HG03342 (cell line): ENCODE results near the gene CDHR2.
"Not testable (repeated sequence)": the region's sequence is repeated elsewhere in the genome, so short reads cannot be mapped to it uniquely, and the experiment has no call there.

Source experiments
- ATAC-seq: cut with Tn5 transposase; IDR thresholded peaks from one replicate; pipeline ENCODE4 v1.9.1; 2021; ENCODE audit warnings: mild to moderate bottlenecking, moderate library complexity; ENCODE audit not compliant: unreplicated experiment

The CDHR2 gene

DNA sequence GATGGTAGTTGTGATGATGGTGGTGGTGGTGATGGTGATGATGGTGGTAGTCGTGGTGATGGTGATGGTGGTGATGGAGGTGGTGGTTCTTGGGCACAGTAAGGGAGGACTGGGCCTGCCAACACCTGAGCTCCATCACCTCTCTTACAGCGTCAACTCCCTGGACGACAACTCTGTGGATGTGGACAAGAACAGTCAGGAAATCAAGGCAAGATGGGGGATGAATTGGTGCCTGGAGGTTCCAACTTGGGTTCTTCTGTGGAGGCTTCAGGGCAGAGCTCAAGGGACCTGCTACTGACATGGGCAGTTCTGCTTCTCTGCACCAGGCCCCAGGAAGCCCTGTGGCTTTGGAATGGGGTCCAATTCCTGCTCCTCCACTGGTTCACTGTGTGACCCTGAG lies 43.4 kb downstream of the CDHR2 start:
- ATAC-seq = no peak

DNA sequence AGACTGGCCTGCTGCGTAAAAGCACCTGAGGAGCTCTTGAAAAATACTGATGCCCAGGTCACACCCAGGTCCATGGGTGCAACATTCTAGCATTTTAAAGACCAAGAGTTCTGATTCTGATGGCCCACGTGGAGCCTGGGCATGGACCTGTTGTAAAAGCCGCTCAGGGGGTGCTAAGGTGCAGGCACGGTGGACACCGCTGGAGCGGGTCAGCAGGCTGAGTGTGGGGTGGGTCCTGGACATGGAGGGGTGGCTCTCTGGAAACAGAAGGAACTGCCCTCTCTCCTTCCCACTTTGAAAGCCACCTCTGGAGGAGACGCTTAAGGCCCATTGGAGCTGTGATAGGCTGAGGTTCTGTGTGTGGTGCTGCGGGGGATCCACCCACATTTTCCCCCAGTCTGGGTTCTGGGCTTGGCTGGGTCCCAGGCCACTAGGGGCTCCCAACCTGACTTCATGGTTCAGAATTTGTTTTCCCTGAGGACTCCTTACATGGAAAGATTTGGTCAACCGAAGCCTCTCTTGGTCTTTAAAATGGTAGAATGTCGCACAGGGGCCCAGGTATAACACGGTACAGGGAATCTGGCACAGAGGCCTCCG lies 44.2 kb downstream of the CDHR2 start:
- ATAC-seq = no peak

- no peak for ATAC-seq
These were observed 45.4 kb downstream of the CDHR2 start for GRCh38 chr5:176594554-176594953.

- ATAC-seq = no peak
These were observed 46.3 kb downstream of the CDHR2 start for GRCh38 chr5:176595386-176595943.

GRCh38 chr5:176596069-176596644 lies 47.0 kb downstream of the CDHR2 start:
- ATAC-seq = no peak

DNA sequence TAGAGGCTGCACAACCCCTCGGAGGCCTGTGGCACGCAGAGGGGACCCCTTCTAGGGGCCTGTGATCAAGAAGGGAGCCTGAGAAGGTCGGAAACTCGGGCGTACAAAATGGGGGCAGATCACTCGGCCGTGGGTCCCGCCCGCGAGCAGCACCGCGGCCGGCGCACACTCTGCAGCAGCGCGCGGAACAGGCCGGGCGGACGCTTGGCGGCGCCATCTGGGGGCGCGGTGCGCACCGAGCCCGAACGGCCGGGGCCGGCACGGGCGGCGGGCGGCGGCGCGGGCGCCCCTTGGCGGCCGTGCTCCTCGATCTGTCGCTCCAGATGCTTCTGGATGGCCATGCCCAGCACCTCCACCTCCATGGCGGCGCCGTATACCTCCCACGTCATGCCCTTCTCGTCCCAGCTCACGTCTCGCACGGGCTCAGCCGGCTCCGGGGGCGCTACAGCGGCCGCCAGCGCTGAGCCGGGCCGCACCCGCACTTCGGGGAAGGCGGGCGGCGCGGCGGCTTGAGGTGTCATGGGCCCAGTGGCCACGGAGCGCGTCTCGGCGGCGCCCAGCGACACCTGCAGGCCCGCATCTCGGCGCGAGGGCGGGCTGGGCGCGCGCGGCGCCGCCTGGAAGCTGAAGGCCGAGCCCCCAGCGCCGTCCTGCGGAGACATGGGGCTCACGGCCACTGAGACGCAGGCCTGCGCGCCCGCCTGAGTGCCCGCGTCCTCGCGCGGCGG lies 47.7 kb downstream of the CDHR2 start:
- ATAC-seq = peak; percentile 64

GRCh38 chr5:176597417-176598389 lies 48.6 kb downstream of the CDHR2 start:
- ATAC-seq = no peak

GRCh38 chr5:176599749-176600430 lies 50.7 kb downstream of the CDHR2 start:
- not testable (repeated sequence) for ATAC-seq

DNA sequence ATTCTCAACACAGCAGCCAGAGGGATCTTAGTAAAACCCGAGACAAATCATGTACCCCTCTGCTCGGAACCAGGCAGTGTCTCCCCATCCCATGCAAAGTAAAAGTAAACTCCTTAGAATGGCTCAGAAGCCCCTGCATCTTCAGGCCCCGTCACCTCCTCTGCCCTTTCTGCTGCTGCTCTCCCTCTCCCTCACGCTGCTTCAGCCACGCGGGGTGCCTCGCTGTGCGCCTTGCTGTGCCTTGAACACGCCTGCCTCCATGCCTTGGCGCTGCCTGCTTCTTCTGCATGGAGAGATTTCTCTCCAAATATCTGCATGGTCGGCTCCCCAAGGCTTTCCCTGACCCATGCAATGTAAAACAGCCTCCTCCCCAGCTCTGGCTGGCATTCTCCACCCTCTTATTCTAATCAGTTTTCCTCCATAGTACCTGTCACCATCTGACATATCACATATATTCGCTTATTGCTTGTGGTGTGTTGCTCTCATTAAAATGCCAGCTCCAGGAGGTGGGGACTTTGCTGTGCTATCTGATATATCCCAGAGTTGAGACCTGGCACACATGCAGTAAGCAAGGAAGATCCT lies 52.9 kb downstream of the CDHR2 start:
- no peak for ATAC-seq

- no peak for ATAC-seq
These were observed 53.9 kb downstream of the CDHR2 start for GRCh38 chr5:176603091-176603490.

DNA sequence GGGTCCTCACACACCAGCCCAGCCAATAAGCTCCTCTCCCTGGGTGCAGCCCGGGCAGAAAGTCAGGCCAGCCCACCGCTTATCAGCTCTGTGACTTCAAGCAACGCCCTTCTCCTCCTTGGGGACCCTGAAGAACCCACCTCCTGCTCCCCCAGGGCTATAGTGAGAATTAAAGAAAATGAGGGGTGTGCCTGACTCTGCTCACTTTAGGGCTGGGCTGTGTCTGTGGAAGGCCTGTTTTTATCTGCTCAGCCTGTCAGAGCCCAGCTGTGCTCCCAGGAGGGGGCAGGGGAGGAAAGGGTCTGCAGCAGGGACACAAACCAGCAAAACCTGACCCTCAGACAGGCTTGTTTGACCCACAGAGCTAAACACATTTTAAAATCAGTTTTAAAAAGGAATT lies 56.9 kb downstream of the CDHR2 start:
- ATAC-seq = no peak

GRCh38 chr5:176606875-176607274 lies 57.7 kb downstream of the CDHR2 start:
- no peak for ATAC-seq

- no peak for ATAC-seq
These were observed 59.1 kb downstream of the CDHR2 start for GRCh38 chr5:176608142-176608705.

- ATAC-seq = peak; percentile 20
These were observed 60.0 kb downstream of the CDHR2 start for GRCh38 chr5:176608937-176609723.

DNA sequence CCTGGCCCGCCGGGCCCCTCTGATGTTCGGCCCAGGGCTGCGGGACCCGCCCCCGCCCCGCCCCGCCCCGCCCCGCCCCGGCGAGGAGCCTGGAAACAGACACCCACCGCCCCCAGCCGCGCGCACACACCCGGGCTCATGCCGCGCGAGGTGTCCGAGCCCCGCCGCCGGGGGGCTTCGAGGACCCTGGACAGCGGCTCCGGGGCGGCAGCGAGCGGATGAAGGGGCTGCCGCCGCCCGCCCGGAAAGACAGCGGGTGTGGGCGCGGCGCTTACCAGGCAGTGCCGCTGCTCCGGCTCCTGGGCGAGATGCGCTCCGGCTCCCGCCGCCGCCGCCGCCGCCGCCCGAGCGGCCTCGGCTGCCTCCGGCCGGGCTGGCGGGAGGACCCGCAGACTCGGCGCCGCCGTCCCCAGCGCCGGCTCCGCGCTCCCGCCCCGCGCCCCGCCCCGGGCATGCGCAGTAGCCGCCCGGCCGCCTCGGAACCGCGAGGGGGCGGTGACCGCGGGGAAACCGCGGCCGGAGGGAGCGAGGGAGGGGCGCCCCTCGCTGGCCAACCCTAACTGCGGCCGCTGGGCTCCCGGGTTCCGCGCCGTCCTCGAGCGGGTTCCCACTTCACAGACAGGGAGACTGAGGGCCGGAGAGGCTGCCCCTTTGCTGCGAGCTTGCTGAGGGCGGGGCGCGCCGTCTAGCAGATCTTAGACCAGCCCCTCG lies 60.7 kb downstream of the CDHR2 start, which contains the start of gene GPRIN1:
Gene GPRIN1 (minus strand): TSS at position 433 of the 711 bp plus-strand sequence. CDS start 10,322 bp downstream, outside the sequence.
- ATAC-seq = peak; percentile 66

- no peak for ATAC-seq
These were observed 61.3 kb downstream of the CDHR2 start for GRCh38 chr5:176610435-176610773.

DNA sequence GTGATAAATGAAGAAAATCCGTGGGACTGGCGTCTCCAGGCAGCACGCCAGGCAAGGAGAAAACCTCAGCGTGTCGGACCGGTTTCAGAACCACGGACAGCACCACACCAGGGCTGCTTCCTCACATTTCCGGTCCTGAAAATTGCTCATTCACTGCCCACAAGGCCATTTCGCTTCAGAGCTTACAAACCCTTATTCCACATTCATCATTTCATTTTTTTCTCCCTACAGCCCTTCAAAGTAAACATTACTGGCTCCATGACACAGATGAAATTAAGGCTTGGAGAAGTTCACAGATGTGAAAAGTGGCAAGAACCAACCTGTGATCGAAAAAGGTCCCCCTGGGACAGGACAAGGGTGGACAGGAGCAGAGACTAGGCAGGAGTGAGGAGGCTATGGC lies 62.3 kb downstream of the CDHR2 start:
- ATAC-seq = no peak

- ATAC-seq = no peak
These were observed 62.9 kb downstream of the CDHR2 start for GRCh38 chr5:176612008-176612407.
